ENCODE data around the gene SYNM. TPM values are rescaled to one million over a fixed set of nuclear protein-coding genes. Genes with fewer than 3 reads are reported as not detected.

The SYNM gene
- total and polyA plus RNA-seq, 2 donors from 2014 or later: 4.5 to 23.2 TPM

- H3K4me1 ChIP-seq (ENCODE audit: control insufficient read depth in 2 of 3, insufficient read depth in 2 of 3, low read depth in 1 of 3, low read length in 3 of 3): no peaks in the 10 kb centered on the region
- H3K27ac ChIP-seq (ENCODE audit: low read depth in 2 of 2, low read length in 2 of 2): no peak overlapping the region
- intact Hi-C loops (cut with DNase I): no loop called here
- no peak overlapping the region for H3K4me3 ChIP-seq (ENCODE audit: low read length in 3 of 3)
- TF ChIP-seq CTCF (IDR thresholded peaks at IDR 0.05; ENCODE audit: borderline replicate concordance, extremely low read depth, insufficient read depth): no peak
- peaks cover 0 to 11% (median 8%) of the 10 kb centered on the region in 3 donors for H3K36me3 ChIP-seq (ENCODE audit: control insufficient read depth in 2 of 3, insufficient read depth in 3 of 3, low read length in 3 of 3)
- H3K9me3 ChIP-seq (ENCODE audit: control insufficient read depth in 2 of 3, insufficient read depth in 1 of 3, low read length in 3 of 3): no peaks in the 10 kb centered on the region
- DNase-seq (no peak), FAIRE-seq (no peak)
- no peak overlapping the region for H3K9ac ChIP-seq (ENCODE audit: low read length in 3 of 3)
- H3K27me3 ChIP-seq (ENCODE audit: control insufficient read depth, insufficient read depth, low read length): no peaks in the 10 kb centered on the region
These were observed 51.1 kb downstream of the SYNM start for GRCh38 chr15:99155961-99156443.

- FAIRE-seq: no peak
- H3K4me1 ChIP-seq (ENCODE audit: control insufficient read depth in 2 of 3, insufficient read depth in 2 of 3, low read depth in 1 of 3, low read length in 3 of 3): no peaks in the 10 kb centered on the region
- no peaks in the 10 kb centered on the region for H3K27me3 ChIP-seq (ENCODE audit: control insufficient read depth, insufficient read depth, low read length)
- TF ChIP-seq CTCF (IDR thresholded peaks at IDR 0.05; ENCODE audit: borderline replicate concordance, extremely low read depth, insufficient read depth): no peak
- H3K27ac ChIP-seq (ENCODE audit: low read depth in 2 of 2, low read length in 2 of 2): no peak overlapping the region
- no peak overlapping the region for H3K4me3 ChIP-seq (ENCODE audit: low read length in 3 of 3)
- H3K9ac ChIP-seq (ENCODE audit: low read length in 3 of 3): no peak overlapping the region
- DNase-seq: no peak
- H3K9me3 ChIP-seq (ENCODE audit: control insufficient read depth in 2 of 3, insufficient read depth in 1 of 3, low read length in 3 of 3): no peaks in the 10 kb centered on the region
- H3K36me3 ChIP-seq (ENCODE audit: control insufficient read depth in 2 of 3, insufficient read depth in 3 of 3, low read length in 3 of 3): peaks cover 0 to 18% (median 13%) of the 10 kb centered on the region in 3 donors
- intact Hi-C loops (cut with DNase I): no loop called here
These were observed 52.6 kb downstream of the SYNM start for GRCh38 chr15:99157456-99157855.

GRCh38 chr15:99158626-99159412 is 53.9 kb downstream of the SYNM start:
- Histone ChIP-seq H3K9me3 (ENCODE audit: control insufficient read depth in 2 of 3, insufficient read depth in 1 of 3, low read length in 3 of 3) (no peaks in the 10 kb centered on the region), H3K4me3 (ENCODE audit: low read length in 3 of 3) (no peak overlapping the region), H3K27me3 (ENCODE audit: control insufficient read depth, insufficient read depth, low read length) (no peaks in the 10 kb centered on the region), H3K9ac (ENCODE audit: low read length in 3 of 3) (no peak overlapping the region), H3K27ac (ENCODE audit: low read depth in 2 of 2, low read length in 2 of 2) (no peak overlapping the region), H3K4me1 (ENCODE audit: control insufficient read depth in 2 of 3, insufficient read depth in 2 of 3, low read depth in 1 of 3, low read length in 3 of 3) (no peaks in the 10 kb centered on the region), H3K36me3 (ENCODE audit: control insufficient read depth in 2 of 3, insufficient read depth in 3 of 3, low read length in 3 of 3) (peaks cover 0 to 20% (median 15%) of the 10 kb centered on the region in 3 donors)
- no peak for FAIRE-seq
- no peak for TF ChIP-seq CTCF (IDR thresholded peaks at IDR 0.05; ENCODE audit: borderline replicate concordance, extremely low read depth, insufficient read depth)
- intact Hi-C loops (cut with DNase I): no loop called here
- DNase-seq: peak in 2 of 5 donors; percentile 18 to 56

Measured in kidney (tissue), 14 donors.